ENCODE results near the gene DOC2A. TPM values are rescaled to one million over a fixed set of nuclear protein-coding genes. Genes with fewer than 3 reads are reported as not detected.

Gene DOC2A
- total RNA-seq, 1 experiment from 2014 or later: 3.2 TPM

- BruUV-seq (replicated peaks): no TSS peak
- H3K27ac ChIP-seq (ENCODE audit: low read depth, low read length, poor library complexity, severe bottlenecking): no peak overlapping the region
- intact Hi-C loops (cut with micrococcal nuclease; ENCODE audit: unreplicated experiment): no loop called here
- H3K36me3 ChIP-seq (ENCODE audit: insufficient read depth, low read length, poor library complexity, severe bottlenecking): peaks cover 11% of the 10 kb centered on the region
- H3K4me1 ChIP-seq (ENCODE audit: insufficient read depth, low read length, poor library complexity, severe bottlenecking): peaks cover under 1% of the 10 kb centered on the region
- CTCF ChIA-PET: no interaction called here
- H3K4me3 ChIP-seq (ENCODE audit: low read depth, low read length, poor library complexity, severe bottlenecking): no peak overlapping the region
- no peaks in the 10 kb centered on the region for H3K27me3 ChIP-seq (replicated peaks; ENCODE audit: insufficient read depth, low read depth, low read length, poor library complexity)
- no peak for DNase-seq (ENCODE audit: low spot score)
- POLR2A ChIA-PET (ENCODE audit: low non-redundant PET): interaction anchor here (0.6 kb wide), 1 partner anchor 71 kb away, joined by 6 read pairs; no protein-coding TSS in a partner anchor
- TF ChIP-seq, protein P1, sequence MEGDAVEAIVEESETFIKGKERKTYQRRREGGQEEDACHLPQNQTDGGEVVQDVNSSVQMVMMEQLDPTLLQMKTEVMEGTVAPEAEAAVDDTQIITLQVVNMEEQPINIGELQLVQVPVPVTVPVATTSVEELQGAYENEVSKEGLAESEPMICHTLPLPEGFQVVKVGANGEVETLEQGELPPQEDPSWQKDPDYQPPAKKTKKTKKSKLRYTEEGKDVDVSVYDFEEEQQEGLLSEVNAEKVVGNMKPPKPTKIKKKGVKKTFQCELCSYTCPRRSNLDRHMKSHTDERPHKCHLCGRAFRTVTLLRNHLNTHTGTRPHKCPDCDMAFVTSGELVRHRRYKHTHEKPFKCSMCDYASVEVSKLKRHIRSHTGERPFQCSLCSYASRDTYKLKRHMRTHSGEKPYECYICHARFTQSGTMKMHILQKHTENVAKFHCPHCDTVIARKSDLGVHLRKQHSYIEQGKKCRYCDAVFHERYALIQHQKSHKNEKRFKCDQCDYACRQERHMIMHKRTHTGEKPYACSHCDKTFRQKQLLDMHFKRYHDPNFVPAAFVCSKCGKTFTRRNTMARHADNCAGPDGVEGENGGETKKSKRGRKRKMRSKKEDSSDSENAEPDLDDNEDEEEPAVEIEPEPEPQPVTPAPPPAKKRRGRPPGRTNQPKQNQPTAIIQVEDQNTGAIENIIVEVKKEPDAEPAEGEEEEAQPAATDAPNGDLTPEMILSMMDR (conservative IDR thresholded peaks at IDR 0.05; ENCODE audit: low read depth, low read length): no peak
- TF ChIP-seq EZH2 (IDR thresholded peaks at IDR 0.05; ENCODE audit: borderline replicate concordance, low read depth, low read length, poor library complexity, severe bottlenecking): no peak
- H3K9me3 ChIP-seq (ENCODE audit: low read depth, low read length, poor library complexity, severe bottlenecking): no peaks in the 10 kb centered on the region
Observed at GRCh38 chr16:30004811-30005242, 6.0 kb downstream of the DOC2A start.

GRCh38 chr16:30004424-30004776 is 6.4 kb downstream of the DOC2A start:
- Histone ChIP-seq H3K36me3 (ENCODE audit: insufficient read depth, low read length, poor library complexity, severe bottlenecking) (peaks cover 11% of the 10 kb centered on the region), H3K27ac (ENCODE audit: low read depth, low read length, poor library complexity, severe bottlenecking) (no peak overlapping the region), H3K9me3 (ENCODE audit: low read depth, low read length, poor library complexity, severe bottlenecking) (no peaks in the 10 kb centered on the region), H3K4me1 (ENCODE audit: insufficient read depth, low read length, poor library complexity, severe bottlenecking) (no peaks in the 10 kb centered on the region), H3K4me3 (ENCODE audit: low read depth, low read length, poor library complexity, severe bottlenecking) (no peak overlapping the region), H3K27me3 (replicated peaks; ENCODE audit: insufficient read depth, low read depth, low read length, poor library complexity) (no peaks in the 10 kb centered on the region)
- ChIA-PET CTCF (no interaction called here), POLR2A (ENCODE audit: low non-redundant PET) (interaction anchor here (0.6 kb wide), 1 partner anchor 70 kb away, joined by 6 read pairs; no protein-coding TSS in a partner anchor)
- intact Hi-C loops (cut with micrococcal nuclease; ENCODE audit: unreplicated experiment): no loop called here
- TF ChIP-seq EZH2 (IDR thresholded peaks at IDR 0.05; ENCODE audit: borderline replicate concordance, low read depth, low read length, poor library complexity, severe bottlenecking): no peak
- TF ChIP-seq, protein P1 (conservative IDR thresholded peaks at IDR 0.05; ENCODE audit: low read depth, low read length): no peak
- BruUV-seq (replicated peaks): no TSS peak
- no peak for DNase-seq (ENCODE audit: low spot score)

- no TSS peak for BruUV-seq (replicated peaks)
- TF ChIP-seq, protein P1 (conservative IDR thresholded peaks at IDR 0.05; ENCODE audit: low read depth, low read length): no peak
- TF ChIP-seq EZH2 (IDR thresholded peaks at IDR 0.05; ENCODE audit: borderline replicate concordance, low read depth, low read length, poor library complexity, severe bottlenecking): no peak
- Histone ChIP-seq H3K36me3 (ENCODE audit: insufficient read depth, low read length, poor library complexity, severe bottlenecking) (peaks cover 11% of the 10 kb centered on the region), H3K9me3 (ENCODE audit: low read depth, low read length, poor library complexity, severe bottlenecking) (no peaks in the 10 kb centered on the region), H3K4me3 (ENCODE audit: low read depth, low read length, poor library complexity, severe bottlenecking) (no peak overlapping the region), H3K27ac (ENCODE audit: low read depth, low read length, poor library complexity, severe bottlenecking) (no peak overlapping the region), H3K4me1 (ENCODE audit: insufficient read depth, low read length, poor library complexity, severe bottlenecking) (no peaks in the 10 kb centered on the region), H3K27me3 (replicated peaks; ENCODE audit: insufficient read depth, low read depth, low read length, poor library complexity) (no peaks in the 10 kb centered on the region)
- CTCF ChIA-PET: no interaction called here
- POLR2A ChIA-PET (ENCODE audit: low non-redundant PET): interaction anchor here (0.6 kb wide), 1 partner anchor 70 kb away, joined by 6 read pairs; no protein-coding TSS in a partner anchor
- intact Hi-C loops (cut with micrococcal nuclease; ENCODE audit: unreplicated experiment): no loop called here
- DNase-seq (ENCODE audit: low spot score): no peak
Observed at GRCh38 chr16:30003670-30004423, 7.0 kb downstream of the DOC2A start.

Measured in A673 (cell line).